Amniotic stem cell (primary cell): ENCODE measurements around the gene SBK3.
"Not testable (repeated sequence)": the region's sequence is repeated elsewhere in the genome, so short reads cannot be mapped to it uniquely, and the experiment has no call there.

ENCODE experiments used
- DNase-seq: peaks from one replicate; lab custom pipeline; 2025; lab: John Stamatoyannopoulos, UW

The SBK3 gene, protein sequence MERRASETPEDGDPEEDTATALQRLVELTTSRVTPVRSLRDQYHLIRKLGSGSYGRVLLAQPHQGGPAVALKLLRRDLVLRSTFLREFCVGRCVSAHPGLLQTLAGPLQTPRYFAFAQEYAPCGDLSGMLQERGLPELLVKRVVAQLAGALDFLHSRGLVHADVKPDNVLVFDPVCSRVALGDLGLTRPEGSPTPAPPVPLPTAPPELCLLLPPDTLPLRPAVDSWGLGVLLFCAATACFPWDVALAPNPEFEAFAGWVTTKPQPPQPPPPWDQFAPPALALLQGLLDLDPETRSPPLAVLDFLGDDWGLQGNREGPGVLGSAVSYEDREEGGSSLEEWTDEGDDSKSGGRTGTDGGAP

DNA sequence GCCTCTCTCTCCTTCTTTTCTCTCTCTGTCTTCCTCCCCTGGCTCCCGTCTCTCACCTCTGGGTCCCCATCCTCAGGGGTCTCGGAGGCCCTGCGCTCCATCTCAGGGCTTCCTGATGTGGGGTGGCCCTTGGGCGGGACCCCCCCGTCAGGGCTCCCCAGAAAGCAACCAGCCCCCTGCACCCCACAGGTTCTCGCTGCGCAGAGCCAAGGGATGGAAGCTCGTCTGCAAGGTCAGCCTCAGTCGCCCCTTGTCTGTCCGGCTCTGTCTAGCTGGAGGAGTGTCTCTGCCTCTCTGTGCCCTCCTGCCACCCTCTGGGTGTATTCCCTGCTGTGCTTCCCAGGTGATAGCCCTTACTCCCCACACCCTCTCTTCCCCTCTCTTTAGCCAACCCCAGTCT, at the start of gene SBK3:
Gene SBK3, minus strand, starts transcription at position 101 of the 400 bp plus-strand sequence. Its CDS starts 0 bp downstream, at position 101.
- no peak for DNase-seq

DNA sequence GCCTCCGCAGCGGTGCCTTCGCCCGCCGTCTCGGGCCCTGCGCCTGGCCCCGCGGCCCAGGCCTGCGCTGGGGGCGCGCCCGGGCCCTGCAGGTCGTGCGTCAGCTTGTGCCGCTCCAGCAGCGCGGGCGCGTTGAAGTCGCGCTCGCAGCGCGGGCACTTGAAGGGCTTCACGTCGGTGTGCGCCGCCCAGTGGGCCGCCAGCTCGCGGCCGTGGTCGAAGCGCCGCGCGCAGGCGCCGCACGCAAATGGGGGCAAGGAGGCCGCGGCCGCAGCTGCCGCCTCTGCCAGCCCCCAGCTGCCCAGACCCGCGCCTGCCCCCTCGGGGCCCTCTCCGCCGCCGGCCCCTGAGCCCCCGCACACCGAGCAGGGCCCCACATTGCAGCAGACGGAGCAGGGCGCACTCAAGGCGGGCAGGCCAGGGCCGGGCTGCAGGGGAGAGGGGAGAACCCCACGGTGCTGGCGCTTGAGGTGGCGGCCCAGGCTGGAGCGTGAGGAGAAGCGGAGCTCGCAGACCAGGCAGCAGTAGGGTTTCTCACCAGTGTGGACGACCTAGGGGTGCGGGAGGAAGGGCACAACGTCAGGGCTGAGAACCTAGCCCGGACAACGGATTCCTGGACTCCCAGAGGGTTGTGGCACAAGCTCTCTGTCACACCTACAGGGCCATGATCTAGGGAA, 47.9 kb upstream of the SBK3 start:
- no peak for DNase-seq

DNA sequence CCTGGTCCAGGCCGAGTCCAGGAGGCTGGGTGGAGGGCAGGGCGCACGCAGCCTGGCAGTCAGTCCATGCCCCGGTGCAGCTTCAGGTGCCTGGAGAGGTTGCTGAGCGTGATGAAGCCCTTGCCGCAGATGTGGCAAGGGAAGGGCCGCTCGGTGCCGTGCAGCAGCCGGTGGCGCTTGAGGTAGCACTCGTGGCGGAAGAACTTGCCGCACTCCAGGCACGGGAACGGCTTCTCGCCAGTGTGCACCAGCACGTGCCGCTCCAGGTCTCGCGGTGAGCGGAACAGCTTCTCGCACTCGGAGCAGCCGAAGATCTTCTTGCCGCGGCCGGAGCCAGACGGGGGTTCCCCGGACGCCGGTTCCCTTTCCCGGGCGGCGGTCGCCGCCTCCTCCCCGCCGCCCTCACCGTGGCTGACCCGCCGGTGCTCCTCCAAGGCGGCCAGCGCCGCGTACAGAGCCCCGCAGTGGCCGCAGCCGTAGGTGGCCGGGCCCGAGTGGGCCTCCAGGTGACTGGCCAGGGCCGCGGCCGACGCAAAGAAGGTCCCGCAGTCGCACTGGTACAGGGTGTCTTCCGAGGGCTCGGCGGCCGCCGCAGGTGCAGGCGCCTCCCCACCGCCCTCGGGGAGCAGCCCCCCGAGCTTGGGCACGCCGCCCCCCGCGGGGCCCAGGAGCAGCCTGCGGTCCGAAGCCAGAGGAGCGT, 47.2 kb upstream of the SBK3 start:
- DNase-seq = no peak

DNA sequence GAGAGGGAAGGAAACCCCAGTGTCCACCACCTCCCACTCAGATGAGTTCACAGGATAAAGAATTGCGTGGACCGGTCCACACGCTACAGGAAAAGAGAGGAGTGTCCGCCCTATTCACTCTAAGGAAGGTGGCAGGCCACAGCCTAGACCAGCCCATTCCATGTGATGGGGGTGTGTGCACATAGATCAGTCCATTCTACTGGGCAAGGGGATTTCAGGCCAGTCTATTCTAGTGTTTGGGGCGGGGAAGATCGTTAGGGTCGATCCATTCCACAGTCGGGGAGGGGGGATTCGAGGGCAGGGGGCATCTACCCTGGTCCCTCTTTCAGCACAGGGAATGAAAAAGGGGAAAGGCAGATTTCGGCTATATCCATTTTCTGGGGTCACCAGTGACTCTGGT, 46.2 kb upstream of the SBK3 start:
- DNase-seq = no peak

DNA sequence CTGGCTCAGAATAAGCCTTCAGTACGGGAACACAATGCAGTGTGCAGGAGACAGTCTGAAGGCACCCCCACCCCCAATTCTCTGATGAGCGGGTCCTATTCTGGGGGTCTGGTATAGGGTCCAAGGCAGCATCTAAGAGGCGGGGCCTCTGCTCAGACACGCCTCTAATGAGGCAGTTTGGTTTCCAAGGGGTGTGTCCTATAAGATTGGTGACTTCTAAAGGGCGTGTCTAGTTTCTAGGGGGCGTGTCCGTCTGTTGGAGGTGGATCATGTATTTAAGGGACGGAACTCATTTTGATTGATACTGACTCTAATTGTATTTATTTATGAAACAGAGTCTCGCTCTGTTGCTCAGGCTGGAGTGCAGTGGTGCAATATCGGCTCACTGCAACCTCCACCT, 45.3 kb upstream of the SBK3 start:
- DNase-seq = no peak

DNA sequence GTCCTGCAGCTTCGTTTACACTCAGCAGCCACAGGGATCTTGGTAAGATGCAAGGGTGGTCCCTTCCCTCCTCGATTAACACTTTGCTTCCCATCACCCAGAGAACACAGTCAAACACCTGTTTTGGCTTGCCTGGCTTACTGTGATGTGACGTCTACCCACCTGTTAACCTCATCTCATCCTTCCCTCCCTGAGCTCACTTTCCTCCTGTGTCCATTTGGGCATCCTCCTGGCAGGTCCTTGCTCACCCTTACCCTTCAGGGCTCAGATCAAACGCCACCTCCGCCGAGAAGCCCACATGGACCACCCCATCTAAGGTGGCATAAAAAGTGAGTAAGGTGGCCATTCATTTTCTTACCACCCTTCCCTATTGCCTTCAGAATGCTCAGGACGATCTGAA, 44.8 kb upstream of the SBK3 start:
- DNase-seq = no peak

DNA sequence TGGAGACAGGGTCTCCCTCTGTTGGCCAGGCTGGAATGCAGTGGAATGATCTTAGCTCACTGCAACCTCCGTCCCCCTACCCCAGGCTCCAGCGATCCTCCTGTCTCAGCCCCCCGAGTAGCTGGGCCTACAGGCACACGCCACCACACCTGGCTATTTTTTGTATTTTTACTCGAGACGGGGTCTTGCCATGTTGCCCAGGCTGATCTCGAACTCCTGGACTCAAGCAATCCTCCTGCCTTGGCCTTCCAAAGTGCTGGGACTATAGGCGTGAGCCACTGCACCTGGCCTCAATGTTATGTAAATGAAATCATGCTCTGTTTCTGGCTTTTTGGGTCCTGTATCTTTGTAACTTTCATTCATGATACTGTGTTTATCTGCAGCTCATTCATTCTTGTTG, 43.4 kb upstream of the SBK3 start:
- DNase-seq = no peak

DNA sequence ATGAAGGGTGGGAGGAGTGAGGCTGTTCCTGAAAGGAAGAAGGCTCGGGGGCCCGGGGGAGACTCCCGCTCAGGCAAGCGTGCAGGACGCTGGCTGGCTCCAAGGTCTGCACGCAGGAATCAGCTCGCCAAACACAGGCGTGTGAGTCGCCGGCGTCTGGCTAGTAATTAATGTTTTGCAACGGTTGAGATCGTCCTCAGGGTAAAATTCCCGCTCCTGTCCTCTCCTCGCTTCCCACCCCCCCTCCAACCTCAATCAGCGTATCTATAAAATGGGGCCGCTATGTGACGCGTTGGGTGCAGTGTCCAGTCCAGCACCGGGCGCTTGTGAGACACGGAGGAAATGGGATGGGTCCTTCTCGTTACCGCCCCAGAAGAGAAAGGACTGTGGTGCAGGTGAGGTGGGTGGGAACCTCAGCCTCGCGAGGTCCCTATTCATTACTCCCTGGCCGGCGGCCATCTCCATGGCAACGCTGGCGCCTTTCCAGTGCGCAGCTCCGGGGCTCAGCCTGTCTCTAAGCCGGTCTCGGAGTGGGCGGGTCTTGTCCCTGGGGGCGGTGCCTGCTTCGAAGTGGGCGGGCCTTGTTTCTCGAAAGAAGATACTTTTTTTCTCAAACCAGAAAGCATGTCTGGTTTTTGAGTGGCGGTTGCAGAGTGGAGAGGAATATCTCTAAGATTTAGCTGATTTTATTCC, 41.8 kb upstream of the SBK3 start:
- DNase-seq = peak; percentile 77

DNA sequence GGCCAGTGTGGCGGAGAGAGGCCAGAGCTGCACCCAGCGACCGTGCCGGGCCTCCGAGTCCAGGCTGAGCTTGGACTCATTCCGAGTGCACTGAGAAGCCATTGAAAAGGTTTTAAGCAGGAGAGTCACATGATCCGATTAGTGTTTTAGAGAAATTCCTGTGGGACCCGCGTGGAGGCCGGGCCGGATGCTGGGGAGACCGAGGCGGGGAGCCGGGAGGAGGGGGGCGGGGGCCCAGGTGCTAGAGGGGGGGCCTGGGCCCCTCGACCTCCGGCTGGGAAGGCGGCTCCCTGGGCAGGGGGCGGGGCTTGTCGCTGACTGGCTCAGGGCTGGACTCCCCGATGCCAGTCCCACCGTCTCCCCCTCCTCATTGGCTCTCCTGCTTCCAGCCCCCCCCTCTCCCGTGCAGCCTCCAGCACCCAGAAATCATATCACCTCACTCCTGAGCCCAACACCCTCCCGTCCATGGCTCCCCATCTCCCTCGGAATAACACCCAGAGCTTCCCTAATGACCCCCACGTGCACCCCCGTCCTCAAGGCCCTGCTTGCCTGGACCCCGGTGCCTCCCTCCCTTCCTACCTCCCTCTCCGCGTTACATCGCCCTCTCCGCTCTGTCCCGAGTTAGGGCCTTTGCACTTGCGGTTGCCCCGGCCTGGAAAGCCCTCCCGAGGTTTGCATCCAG, 40.5 kb upstream of the SBK3 start:
- DNase-seq = no peak

DNA sequence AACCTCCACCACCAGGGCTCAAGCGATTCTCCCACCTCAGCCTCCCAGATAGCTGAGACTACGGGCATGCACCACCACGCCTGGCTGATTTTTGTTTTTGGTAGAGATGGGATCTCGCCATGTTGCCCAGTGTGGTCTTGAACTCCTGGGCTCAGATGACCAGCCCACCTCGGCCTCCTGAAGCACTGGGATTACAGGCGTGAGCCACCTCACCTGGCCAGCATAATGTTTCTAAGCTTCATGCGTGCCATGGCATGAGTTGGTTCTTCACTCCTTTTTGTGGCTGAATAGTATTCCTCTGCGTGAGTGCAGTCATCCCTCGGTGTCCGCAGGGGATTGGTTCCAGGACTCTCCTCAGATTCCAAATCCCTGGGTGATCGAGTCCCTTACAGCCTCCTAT, 39.5 kb upstream of the SBK3 start:
- no peak for DNase-seq

DNA sequence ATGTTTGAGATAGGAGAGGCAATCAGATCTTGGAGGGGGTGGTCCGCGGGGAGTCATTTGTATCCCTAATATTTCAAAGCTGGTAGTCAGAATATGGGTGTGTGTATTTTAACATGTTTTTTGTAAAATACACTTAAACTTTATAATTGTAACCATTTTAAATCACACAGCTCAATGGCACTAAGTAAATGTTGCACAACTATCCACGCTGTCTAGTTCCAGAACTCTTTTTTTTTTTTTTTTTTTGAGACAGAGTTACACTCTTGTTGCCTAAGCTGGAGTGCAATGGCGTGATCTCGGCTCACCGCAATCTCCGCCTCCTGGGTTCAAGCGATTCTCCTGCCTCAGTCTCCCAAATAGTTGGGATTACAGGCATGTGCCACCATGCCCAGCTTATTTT, 38.6 kb upstream of the SBK3 start:
- not testable (repeated sequence) for DNase-seq

DNA sequence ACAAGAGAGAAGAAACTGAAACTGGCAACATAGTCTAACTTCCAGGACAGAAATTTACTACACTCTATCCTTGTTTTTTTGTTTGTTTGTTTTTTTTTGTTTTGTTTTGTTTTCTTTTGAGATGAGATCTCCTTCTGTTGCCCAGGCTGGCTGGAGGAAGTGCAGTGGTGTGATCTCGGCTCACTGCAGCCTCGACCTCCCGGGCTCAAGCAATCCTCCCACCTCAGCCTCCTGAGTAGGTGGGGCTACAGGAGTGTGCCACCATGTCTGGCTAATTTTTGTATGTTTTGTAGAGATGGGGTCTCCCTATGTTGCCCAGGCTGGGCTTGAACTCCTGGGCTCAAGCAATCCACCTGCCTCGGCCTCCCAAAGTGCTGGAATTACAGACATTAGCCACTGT, 36.9 kb upstream of the SBK3 start:
- DNase-seq = not testable (repeated sequence)

DNA sequence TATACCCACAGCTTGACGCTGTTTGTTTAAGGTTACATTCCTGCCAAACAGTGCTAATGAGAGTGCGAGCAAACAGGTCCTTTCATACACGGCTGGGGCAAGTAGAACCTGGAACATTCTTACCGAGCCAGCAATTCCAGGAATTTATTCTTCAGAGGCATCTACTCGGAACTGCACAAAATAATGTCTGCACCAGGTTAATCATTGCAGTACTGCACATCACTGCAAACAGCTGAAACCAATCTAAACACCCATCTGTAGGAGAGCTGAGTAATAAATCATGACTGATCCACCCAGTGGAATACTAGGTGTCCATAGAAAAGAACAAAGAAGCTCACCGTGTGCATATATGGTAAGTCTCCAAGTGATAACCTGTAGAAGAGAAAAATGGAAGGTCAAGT, 36.5 kb upstream of the SBK3 start:
- no peak for DNase-seq

DNA sequence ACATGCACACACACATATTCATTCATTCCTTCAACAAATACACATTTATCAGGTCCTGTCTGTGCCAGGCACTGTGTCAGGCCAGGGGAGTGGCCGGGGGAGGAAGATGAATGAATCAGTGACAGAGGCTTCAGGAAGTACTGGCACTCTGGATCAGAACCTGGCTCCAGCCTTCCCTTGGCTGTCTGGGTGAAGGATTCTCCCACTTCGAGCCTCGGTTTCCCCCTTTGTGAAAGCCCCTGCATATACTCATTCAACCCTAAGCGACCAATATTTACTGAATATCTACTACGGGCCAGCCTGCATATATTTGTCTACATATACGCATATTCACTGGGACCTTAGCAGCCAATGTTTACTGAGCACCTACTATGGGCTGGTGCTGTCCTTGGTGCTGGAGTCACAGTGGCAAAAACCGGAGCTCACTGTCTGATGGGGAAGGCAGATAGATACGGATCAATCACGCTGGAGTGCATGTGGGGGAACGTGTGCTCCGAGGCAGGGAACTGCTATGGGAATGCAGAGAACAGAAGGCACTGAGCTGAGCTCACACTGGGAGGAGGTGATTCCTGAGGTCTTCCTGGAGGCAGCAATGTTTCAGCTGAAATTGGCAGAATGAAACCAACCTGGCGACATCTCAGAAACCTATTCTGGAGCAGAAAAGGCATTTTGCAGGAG, 35.9 kb upstream of the SBK3 start:
- DNase-seq = no peak

DNA sequence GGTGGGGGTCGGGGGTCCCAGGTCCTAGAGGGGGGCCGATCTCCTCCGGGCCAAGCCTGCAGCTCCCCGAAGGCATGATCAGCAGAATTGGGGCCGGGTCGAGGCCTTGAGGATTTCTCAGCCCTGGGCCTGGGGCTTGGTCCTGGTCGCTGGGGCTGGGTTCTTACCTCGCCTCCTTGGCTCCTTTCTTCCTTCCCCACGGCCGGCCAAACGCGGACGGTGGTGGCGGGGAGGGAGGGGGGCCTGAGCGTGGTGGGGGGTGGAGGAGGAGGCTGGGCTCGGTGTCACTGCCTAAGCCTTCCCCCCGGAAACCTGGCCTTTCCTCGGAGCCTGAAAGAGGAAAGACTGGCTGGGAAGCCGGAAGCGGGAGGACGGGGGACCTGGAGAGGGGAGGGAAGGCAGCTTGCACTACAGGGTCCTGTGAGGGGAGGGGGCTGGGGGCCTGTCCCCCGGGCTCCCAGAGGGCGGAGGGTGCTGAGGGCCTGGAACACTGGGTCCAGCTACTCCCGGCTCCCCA, 35.3 kb upstream of the SBK3 start, which contains the start of gene ZNF579:
Gene ZNF579, minus strand, starts transcription at position 221 of the 517 bp plus-strand sequence. CDS start 1,209 bp downstream, outside the sequence.
- DNase-seq = peak; percentile 69

DNA sequence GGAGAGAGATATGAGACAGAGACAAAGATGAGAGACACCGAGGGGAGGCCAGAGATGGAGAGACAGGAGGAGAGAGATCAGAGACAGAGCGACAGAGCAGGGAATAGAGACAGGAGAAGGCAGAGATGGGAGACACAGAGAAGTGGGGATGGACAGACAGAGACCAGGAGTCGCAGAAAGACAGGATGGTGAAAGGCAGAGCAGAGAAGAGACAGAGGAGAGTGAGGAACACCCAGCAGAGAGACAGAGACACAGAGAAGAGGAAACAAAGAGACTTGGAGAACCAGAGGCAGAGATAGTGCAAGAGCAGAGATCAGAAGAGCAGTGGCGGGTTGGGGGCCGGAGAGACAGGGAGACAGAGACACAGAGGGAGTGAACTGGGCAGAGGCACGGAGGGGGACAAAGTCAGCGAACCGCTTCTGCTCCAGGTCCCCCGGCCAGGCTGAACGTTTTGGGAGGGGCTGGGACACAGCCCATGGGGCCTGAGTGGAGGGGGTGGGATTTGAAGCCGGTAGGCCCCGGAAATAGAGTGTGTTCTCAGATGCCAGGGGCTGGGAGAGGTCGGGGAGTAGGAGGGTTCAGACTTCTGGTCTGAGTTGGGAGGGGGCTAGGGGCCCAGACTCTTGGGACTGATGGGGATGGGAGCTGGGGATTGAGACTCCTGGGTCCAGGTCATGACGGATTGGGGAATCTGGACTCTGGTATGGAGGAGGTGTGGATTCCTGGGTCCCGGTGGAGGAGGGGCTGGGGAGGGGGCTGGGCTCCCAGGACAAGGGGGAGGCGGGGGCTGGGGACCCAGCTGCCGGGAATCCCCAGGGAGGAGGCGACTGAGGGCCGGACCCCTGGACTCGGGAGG, 34.7 kb upstream of the SBK3 start:
- no peak for DNase-seq

DNA sequence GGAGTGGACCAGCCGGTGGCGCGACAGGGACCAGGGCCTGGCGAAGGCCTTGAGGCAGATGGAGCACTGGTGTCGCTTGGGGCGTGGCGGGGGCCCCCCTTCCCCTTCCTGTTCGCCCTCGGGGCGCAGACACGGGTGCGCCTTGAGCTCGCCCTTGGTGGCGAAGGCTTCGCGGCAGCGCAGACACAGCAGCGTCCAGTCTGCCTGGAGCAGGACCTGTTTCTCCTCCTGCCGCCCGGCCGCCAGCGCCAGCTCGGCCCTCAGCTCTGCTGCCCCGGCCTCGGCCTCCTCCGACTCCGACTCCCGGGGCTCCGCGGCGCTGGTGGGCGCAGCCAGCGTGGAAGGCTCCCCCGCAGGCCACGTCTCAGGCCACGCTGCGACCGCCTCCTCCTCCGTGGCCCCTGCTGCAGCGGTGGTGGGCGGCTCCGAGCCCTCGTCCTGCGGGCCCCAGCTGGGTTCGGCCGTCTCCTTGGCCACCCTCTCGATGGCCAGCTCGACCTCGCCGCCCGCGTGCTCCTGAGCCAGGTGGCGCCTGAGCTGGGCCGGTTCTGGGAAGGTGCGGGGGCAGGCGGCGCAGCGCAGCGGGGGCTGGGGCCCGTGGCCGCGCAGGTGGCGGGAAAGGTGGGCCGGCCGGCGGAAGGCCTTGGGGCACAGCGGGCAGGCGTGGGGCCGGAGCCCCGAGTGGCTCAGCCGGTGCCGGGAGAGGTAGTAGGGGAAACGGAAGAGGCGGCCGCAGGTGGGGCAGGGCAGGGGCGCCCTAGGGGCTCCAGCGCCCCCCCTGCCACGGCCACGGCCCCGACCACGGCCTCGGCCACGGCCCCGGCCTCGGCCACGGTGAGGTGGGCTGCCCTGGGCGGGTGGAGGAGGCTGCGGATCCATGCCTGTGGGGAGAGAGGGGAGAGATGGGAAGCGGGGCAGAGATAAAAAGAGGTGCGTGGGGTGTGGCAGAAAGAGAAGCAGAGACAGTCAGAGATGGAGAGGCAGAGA, 33.7 kb upstream of the SBK3 start:
- DNase-seq = no peak

DNA sequence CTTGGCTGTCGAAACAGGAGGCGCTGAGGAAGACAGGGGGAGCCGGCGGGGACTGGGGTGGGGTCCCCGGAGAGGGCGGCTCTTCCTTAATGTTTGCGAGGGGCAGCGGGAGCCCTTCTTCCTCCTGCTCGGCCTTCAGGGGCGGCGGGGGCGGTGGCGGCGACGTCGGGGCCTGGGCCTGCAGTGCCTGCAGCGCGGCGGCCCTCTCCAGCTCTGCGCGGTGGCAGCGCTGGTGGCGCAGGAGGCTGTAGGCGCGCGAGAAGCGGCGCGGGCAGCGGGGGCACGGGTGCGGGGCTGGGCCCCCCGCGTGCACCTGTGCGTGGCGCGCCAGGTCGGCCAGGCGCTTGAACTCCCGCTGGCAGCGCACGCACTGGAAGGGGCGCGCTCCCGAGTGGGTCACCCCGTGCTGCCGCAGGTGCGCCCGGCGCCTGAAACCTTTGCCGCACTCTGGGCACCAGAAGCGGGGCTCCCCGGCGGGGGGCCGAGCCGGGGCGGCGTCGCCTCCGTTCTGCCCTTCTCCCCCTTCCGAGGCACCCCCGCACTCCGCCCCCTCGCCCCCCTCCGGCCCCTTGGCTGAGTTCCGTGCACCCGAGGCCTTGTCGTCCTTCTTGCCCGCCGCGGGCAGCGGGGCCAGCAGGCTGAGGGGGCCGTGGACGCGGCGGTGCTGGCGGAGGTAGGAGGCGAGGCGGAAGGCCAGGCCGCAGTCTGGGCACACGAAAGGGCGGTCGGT, 32.9 kb upstream of the SBK3 start:
- no peak for DNase-seq
